Measurements from ENCODE around the gene COL17A1.

GRCh38 chr10:104119996-104120395 lies 34.3 kb upstream of the COL17A1 start:
- no peak for TF ChIP-seq POLR2A (IDR thresholded peaks at IDR 0.05)
- TF ChIP-seq, protein P1, sequence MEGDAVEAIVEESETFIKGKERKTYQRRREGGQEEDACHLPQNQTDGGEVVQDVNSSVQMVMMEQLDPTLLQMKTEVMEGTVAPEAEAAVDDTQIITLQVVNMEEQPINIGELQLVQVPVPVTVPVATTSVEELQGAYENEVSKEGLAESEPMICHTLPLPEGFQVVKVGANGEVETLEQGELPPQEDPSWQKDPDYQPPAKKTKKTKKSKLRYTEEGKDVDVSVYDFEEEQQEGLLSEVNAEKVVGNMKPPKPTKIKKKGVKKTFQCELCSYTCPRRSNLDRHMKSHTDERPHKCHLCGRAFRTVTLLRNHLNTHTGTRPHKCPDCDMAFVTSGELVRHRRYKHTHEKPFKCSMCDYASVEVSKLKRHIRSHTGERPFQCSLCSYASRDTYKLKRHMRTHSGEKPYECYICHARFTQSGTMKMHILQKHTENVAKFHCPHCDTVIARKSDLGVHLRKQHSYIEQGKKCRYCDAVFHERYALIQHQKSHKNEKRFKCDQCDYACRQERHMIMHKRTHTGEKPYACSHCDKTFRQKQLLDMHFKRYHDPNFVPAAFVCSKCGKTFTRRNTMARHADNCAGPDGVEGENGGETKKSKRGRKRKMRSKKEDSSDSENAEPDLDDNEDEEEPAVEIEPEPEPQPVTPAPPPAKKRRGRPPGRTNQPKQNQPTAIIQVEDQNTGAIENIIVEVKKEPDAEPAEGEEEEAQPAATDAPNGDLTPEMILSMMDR (IDR thresholded peaks at IDR 0.05) = no peak
- no peak for TF ChIP-seq POLR2AphosphoS5 (IDR thresholded peaks at IDR 0.05)
